IPS-20b (cell line): ENCODE results near the gene EGFR.
"Not testable (repeated sequence)": the region's sequence is repeated elsewhere in the genome, so short reads cannot be mapped to it uniquely, and the experiment has no call there.

ENCODE experiments used
- H3K27ac ChIP-seq: one replicate; pipeline ENCODE4 v1.5.1; 2013; ENCODE audit warnings: low read length
- H3K27me3 ChIP-seq: 2 replicates; pipeline ENCODE4 v1.6.1; 2013; ENCODE audit warnings: mild to moderate bottlenecking, low read length, inconsistent platforms; ENCODE audit not compliant: insufficient read depth
- H3K36me3 ChIP-seq: 2 replicates; pipeline ENCODE4 v1.6.1; 2013; ENCODE audit warnings: low read depth, mild to moderate bottlenecking, inconsistent platforms, low read length, moderate library complexity; ENCODE audit not compliant: insufficient read depth
- H3K4me1 ChIP-seq: 2 replicates; pipeline ENCODE4 v1.6.1; 2013; ENCODE audit warnings: mild to moderate bottlenecking, control low read depth, inconsistent platforms, low read length, moderate library complexity; ENCODE audit not compliant: insufficient read depth
- H3K4me3 ChIP-seq: 2 replicates; pipeline ENCODE4 v1.5.1; 2013; ENCODE audit warnings: mild to moderate bottlenecking, low read length, inconsistent platforms
- H3K9ac ChIP-seq: 2 replicates; pipeline ENCODE4 v1.6.1; 2013; ENCODE audit warnings: low read depth, mild to moderate bottlenecking, inconsistent platforms, low read length, moderate library complexity
- H3K9me3 ChIP-seq: 2 replicates; pipeline ENCODE4 v1.6.1; 2013; ENCODE audit warnings: mild to moderate bottlenecking, low read depth, low read length, inconsistent platforms; ENCODE audit not compliant: insufficient read depth

Gene EGFR

GRCh38 chr7:55026867-55027490 lies 8.2 kb downstream of the EGFR start:
- H3K4me1 ChIP-seq: no peaks in the 10 kb centered on the region
- no peak overlapping the region for H3K9ac ChIP-seq
- no peaks in the 10 kb centered on the region for H3K36me3 ChIP-seq
- no peak overlapping the region for H3K4me3 ChIP-seq
- no peak overlapping the region for H3K27ac ChIP-seq
- peaks cover 11% of the 10 kb centered on the region for H3K27me3 ChIP-seq
- H3K9me3 ChIP-seq: no peaks in the 10 kb centered on the region

GRCh38 chr7:55028011-55028410 lies 9.2 kb downstream of the EGFR start:
- H3K27ac ChIP-seq: no peak overlapping the region
- H3K9ac ChIP-seq: no peak overlapping the region
- H3K4me1 ChIP-seq: no peaks in the 10 kb centered on the region
- H3K9me3 ChIP-seq: no peaks in the 10 kb centered on the region
- H3K4me3 ChIP-seq: no peak overlapping the region
- H3K36me3 ChIP-seq: no peaks in the 10 kb centered on the region
- H3K27me3 ChIP-seq: 0 out of 2 replicates have a peak, but pooled peaks cover under 1% of the 10 kb centered on the region

- Histone ChIP-seq H3K27ac (no peak overlapping the region), H3K9ac (no peak overlapping the region), H3K36me3 (no peaks in the 10 kb centered on the region), H3K4me1 (no peaks in the 10 kb centered on the region), H3K4me3 (no peak overlapping the region), H3K27me3 (no peaks in the 10 kb centered on the region), H3K9me3 (no peaks in the 10 kb centered on the region)
Observed at GRCh38 chr7:55030314-55030713, 11.5 kb downstream of the EGFR start.

- H3K4me3 ChIP-seq: no peak overlapping the region
- H3K9ac ChIP-seq: no peak overlapping the region
- no peaks in the 10 kb centered on the region for H3K36me3 ChIP-seq
- H3K27me3 ChIP-seq: no peaks in the 10 kb centered on the region
- H3K4me1 ChIP-seq: no peaks in the 10 kb centered on the region
- no peak overlapping the region for H3K27ac ChIP-seq
- H3K9me3 ChIP-seq: no peaks in the 10 kb centered on the region
Observed at GRCh38 chr7:55031075-55031474, 12.3 kb downstream of the EGFR start.

GRCh38 chr7:55032069-55032699 lies 13.4 kb downstream of the EGFR start:
- no peak overlapping the region for H3K27ac ChIP-seq
- no peak overlapping the region for H3K4me3 ChIP-seq
- no peaks in the 10 kb centered on the region for H3K27me3 ChIP-seq
- no peaks in the 10 kb centered on the region for H3K9me3 ChIP-seq
- no peak overlapping the region for H3K9ac ChIP-seq
- no peaks in the 10 kb centered on the region for H3K4me1 ChIP-seq
- no peaks in the 10 kb centered on the region for H3K36me3 ChIP-seq

GRCh38 chr7:55033236-55033846 lies 14.5 kb downstream of the EGFR start:
- H3K4me1 ChIP-seq: no peaks in the 10 kb centered on the region
- no peak overlapping the region for H3K27ac ChIP-seq

GRCh38 chr7:55034776-55035175 lies 16.0 kb downstream of the EGFR start:
- Histone ChIP-seq H3K4me3 (no peak overlapping the region), H3K27me3 (no peaks in the 10 kb centered on the region), H3K36me3 (no peaks in the 10 kb centered on the region), H3K27ac (no peak overlapping the region), H3K4me1 (no peaks in the 10 kb centered on the region), H3K9me3 (no peaks in the 10 kb centered on the region), H3K9ac (no peak overlapping the region)

More at GRCh38 chr7:55033236-55033846, 14.5 kb downstream of the EGFR start:
- H3K9ac ChIP-seq: no peak overlapping the region
- no peak overlapping the region for H3K4me3 ChIP-seq
- no peaks in the 10 kb centered on the region for H3K27me3 ChIP-seq
- no peaks in the 10 kb centered on the region for H3K36me3 ChIP-seq
- H3K9me3 ChIP-seq: no peaks in the 10 kb centered on the region

GRCh38 chr7:55035410-55035809 lies 16.6 kb downstream of the EGFR start:
- not testable (repeated sequence) for H3K27me3 ChIP-seq, H3K36me3 ChIP-seq, H3K9ac ChIP-seq, H3K4me3 ChIP-seq, H3K9me3 ChIP-seq, H3K27ac ChIP-seq, H3K4me1 ChIP-seq

GRCh38 chr7:55036950-55037736 lies 18.3 kb downstream of the EGFR start:
- Histone ChIP-seq H3K9me3 (no peaks in the 10 kb centered on the region), H3K9ac (no peak overlapping the region), H3K4me3 (no peak overlapping the region), H3K4me1 (no peaks in the 10 kb centered on the region), H3K36me3 (no peaks in the 10 kb centered on the region), H3K27me3 (no peaks in the 10 kb centered on the region), H3K27ac (no peak overlapping the region)

GRCh38 chr7:55043691-55044370 lies 25.0 kb downstream of the EGFR start:
- Histone ChIP-seq H3K27ac (no peak overlapping the region), H3K4me1 (peaks cover 3% of the 10 kb centered on the region; the same call in 1 of the 2 replicates)

GRCh38 chr7:55044371-55044717 lies 25.5 kb downstream of the EGFR start:
- Histone ChIP-seq H3K27ac (no peak overlapping the region), H3K9ac (no peak overlapping the region), H3K36me3 (no peaks in the 10 kb centered on the region), H3K9me3 (no peaks in the 10 kb centered on the region), H3K4me3 (no peak overlapping the region), H3K27me3 (no peaks in the 10 kb centered on the region), H3K4me1 (peaks cover 3% of the 10 kb centered on the region; the same call in 1 of the 2 replicates)

More at GRCh38 chr7:55043691-55044370, 25.0 kb downstream of the EGFR start:
- no peak overlapping the region for H3K4me3 ChIP-seq
- H3K27me3 ChIP-seq: no peaks in the 10 kb centered on the region
- no peaks in the 10 kb centered on the region for H3K9me3 ChIP-seq
- H3K36me3 ChIP-seq: no peaks in the 10 kb centered on the region
- no peak overlapping the region for H3K9ac ChIP-seq
